H7 (cell line): ENCODE measurements around the gene TMEM255A. TPM values are rescaled to one million over a fixed set of nuclear protein-coding genes. Genes with fewer than 3 reads are reported as not detected.

Experiments used
- DNase-seq: peaks from one replicate; pipeline ENCODE4 v3.0.0; 2012
- H3K27me3 ChIP-seq: 2 replicates; pipeline ENCODE4 v1.6.0; 2011; ENCODE audit warnings: mild to moderate bottlenecking, low read length; ENCODE audit not compliant: control insufficient read depth, insufficient read depth
- H3K36me3 ChIP-seq: replicated peaks from 2 replicates; pipeline ENCODE4 v1.5.1; 2011; ENCODE audit warnings: low read length; ENCODE audit not compliant: control insufficient read depth, insufficient read depth
- H3K4me3 ChIP-seq: 2 replicates; pipeline ENCODE4 v1.5.1; 2011; ENCODE audit warnings: low read depth, mild to moderate bottlenecking, control low read depth, low read length, moderate library complexity; ENCODE audit not compliant: insufficient read depth
- total RNA-seq: library from RNA; depleted of rRNA; stranded (reverse); fragments of >200 nt; shearing (Covaris generic); gene quantifications from 2 replicates; pipeline ENCODE4 v1.2.3, GENCODE V29; 2014

TMEM255A gene
- total RNA-seq, 1 experiment from 2014 or later = 0.94 TPM

DNA sequence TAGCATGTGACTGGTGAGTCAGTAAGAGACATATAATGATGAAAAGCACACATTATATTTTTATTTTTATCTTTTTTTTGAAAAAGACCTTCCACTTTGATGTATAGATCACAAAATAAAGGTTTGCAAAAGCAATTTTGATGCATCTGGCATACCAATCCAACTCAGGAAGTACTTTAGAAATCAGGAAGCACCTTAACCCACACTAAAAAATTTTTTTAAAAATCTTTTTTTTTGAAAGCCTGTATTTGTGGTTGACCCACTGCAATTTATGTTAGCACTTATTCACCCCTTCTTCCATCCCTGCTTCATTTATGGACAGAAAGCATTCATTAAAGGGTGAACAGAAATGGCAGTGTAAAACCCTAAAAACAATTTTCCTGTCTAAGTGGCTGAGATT lies 16.6 kb downstream of the TMEM255A start:
- DNase-seq = no peak
- Histone ChIP-seq H3K4me3 (no peak overlapping the region), H3K36me3 (no peaks in the 10 kb centered on the region), H3K27me3 (no peaks in the 10 kb centered on the region)

DNA sequence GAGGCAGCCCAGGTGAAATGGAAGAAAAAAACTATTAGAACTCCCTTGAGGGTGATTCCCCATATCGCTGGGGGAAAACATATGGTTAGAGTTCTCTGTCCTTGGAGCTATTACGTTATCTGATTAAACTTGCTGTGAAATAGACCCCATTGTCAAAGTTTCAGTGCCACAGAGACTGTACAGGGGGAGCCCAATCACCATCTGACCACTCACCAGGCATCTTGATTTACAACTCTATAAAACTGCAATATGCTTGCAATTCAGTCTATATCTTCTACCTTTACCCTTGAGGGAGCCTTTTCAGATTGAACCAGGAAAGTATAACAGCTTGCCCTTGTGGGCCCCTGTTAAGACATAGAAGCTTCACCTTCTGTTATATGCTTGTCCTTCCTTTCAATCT lies 18.2 kb downstream of the TMEM255A start:
- no peak for DNase-seq
- Histone ChIP-seq H3K4me3 (no peak overlapping the region), H3K36me3 (no peaks in the 10 kb centered on the region), H3K27me3 (no peaks in the 10 kb centered on the region)

DNA sequence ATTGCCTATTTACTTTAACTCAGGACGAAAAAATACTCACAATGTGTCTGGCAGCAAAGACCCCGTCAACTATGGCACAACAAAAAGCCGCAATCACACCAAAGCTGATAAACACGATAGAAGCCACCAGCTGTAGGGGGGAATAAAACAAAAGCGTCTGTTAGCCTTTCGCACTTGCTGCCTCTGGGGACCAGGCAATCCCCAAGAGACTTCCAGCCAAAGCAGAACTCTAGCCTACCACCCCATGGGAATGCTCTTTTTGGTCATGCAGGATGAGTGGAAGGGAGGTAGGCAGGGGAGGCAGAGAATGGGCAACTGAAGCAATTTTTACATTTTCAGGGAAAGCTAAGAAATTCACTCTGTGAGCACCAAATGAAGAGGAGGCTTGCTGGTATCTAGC lies 20.1 kb downstream of the TMEM255A start:
- DNase-seq = no peak
- Histone ChIP-seq H3K4me3 (no peak overlapping the region), H3K27me3 (no peaks in the 10 kb centered on the region), H3K36me3 (no peaks in the 10 kb centered on the region)

DNA sequence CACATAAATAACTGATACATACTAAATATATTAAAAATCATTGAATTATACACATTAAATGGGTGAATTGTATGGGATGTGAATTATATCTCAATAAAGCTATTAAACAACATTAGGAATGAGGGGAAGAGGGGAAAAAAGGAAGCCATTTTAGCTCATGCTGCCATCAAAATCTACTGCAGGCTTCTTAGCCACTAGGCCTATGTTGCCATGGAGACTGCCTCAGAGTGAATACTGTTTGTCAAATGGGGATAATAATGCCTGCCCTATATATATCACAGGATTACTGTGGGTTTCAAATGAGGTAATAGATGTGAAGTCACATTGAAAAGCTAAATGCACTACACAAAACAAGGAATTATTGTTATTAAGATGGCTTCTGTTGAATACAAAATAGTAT lies 21.2 kb downstream of the TMEM255A start:
- H3K4me3 ChIP-seq = no peak overlapping the region
- no peaks in the 10 kb centered on the region for H3K27me3 ChIP-seq
- no peak for DNase-seq
- no peaks in the 10 kb centered on the region for H3K36me3 ChIP-seq

DNA sequence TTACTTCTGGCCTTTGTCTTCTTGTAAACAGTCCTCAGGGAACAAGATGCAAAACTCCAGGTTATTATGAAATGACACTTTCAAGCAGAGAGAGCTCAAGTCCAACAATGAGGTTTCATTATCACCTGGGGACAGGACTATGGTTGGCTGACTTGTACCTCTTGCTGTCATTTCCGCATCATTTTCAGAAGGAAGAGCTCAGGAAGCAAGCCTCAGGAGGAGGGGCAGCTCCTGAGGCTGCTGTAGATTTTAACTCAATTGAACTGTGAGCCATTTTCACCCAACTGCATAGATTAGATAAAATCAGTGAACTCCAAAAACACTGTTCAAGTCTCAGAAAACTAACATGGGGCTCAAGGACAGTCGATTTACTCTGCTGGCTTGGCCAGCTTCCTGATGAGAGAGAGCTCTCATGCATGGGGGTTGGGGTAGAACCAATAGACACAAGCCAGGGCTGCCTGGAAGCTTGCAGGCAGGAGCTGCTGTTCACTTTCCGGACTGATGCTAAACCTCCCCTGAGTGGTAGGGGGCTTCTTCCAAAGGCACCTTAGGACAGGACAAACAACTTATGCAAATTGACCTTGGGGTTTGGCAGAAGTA lies 23.6 kb downstream of the TMEM255A start:
- Histone ChIP-seq H3K36me3 (no peaks in the 10 kb centered on the region), H3K4me3 (no peak overlapping the region), H3K27me3 (no peaks in the 10 kb centered on the region)
- no peak for DNase-seq

DNA sequence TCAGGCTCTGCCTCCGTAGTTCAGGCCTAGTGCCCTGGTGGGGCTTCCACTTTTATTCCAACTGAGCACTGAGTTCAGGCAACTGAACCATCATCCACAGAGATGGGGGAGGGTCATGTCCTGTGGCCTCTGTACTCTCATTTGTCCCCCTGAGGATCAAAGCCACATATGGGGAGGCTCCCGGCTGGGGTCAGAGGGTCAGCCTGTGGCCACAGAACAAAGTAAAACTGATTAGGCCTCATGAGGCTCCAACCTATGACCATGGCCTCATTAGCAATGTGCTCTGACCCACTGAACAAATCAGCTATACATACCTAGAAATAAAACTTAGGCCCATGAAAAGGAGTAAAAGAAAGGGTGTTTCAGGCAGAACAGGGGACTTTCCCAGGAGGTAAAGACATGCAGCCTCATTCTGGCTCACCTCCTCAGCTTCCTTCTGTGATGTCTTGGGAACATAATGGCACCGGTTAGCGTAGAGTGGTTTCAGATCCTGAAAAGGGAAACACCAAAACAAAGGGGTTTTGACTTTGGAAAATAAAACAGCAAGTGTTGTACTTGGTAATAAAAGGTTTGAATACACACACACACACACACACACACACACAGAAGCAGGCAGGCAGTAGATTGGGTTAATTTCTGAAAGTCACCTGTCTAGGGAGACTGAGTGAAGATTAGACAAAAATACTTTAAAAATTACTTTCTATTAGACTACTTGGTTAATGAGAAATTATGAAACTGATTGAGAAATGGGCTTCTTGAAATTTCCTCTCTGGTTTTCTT lies 24.3 kb downstream of the TMEM255A start:
- Histone ChIP-seq H3K27me3 (no peaks in the 10 kb centered on the region), H3K4me3 (no peak overlapping the region), H3K36me3 (no peaks in the 10 kb centered on the region)
- DNase-seq = no peak

DNA sequence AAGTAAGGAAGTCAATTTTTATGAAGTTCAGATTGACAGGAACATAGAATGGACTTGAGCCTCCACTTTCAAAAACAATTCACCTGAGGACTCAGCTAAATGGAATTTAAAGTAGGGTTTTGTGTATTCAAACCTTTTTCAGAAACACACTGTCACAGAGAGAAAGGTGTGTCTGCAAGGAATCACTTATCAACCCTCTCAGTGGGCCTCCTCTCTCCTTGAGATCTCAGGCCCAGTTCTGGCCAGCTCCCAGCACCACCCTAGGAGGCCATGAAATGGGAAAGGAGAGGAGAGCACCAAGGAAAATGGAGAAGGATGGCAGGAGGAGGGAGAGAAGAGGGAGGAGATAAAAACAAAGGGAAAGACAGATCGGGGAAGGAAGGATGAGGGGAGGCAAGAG lies 28.6 kb downstream of the TMEM255A start:
- Histone ChIP-seq H3K36me3 (no peaks in the 10 kb centered on the region), H3K27me3 (no peaks in the 10 kb centered on the region), H3K4me3 (no peak overlapping the region)
- DNase-seq = no peak

DNA sequence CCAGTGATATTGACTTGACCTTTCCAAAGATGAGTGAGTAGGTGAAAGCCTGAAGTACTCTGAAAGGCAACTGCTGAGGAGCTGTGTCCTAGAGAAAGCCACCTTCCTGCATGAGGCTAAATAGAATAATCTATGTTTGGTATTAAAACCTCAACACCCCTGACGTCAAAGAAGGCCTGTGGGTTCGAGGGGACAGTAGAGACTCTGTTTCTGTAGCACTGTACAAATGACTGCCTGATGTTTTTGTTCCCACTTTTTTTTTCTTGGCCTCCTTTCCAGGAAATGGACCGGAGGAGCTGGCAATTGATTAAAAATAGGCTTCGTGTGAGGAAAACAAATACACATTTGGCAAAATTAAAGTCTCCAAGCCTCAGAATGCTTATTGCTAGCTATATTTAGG lies 29.5 kb downstream of the TMEM255A start:
- H3K36me3 ChIP-seq = no peaks in the 10 kb centered on the region
- DNase-seq = no peak
- no peak overlapping the region for H3K4me3 ChIP-seq
- no peaks in the 10 kb centered on the region; the same call in 1 of the 2 replicates for H3K27me3 ChIP-seq

DNA sequence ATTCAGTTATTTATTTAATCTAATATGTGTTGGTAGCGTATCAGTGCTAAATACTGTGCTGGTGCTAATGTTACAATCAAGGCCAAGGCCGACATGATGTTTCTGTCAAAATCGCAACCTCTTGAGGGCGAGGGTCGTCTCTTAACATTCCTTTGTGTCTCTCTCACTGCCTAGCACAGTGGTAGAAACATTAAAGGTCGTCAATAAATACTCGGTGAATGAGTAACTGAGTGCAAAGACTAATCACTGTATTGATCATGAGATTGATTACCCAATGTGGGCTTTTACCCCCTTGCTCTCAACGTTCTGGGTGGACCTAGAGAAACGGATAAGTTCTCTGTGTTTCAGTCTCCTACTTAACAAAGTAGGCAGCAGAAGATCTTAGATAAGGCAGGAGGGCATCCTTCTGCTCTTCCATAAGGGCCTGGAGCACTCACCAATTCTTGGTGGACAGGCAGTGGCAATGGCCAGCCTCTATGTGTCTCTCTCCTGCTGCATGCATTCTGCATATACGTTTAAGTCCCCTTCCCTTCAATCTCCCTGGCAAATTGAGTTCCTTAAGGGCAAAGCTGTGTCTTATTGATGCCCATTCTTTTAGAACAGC lies 30.1 kb downstream of the TMEM255A start:
- Histone ChIP-seq H3K4me3 (no peak overlapping the region), H3K27me3 (no peaks in the 10 kb centered on the region; the same call in 1 of the 2 replicates), H3K36me3 (no peaks in the 10 kb centered on the region)
- no peak for DNase-seq

DNA sequence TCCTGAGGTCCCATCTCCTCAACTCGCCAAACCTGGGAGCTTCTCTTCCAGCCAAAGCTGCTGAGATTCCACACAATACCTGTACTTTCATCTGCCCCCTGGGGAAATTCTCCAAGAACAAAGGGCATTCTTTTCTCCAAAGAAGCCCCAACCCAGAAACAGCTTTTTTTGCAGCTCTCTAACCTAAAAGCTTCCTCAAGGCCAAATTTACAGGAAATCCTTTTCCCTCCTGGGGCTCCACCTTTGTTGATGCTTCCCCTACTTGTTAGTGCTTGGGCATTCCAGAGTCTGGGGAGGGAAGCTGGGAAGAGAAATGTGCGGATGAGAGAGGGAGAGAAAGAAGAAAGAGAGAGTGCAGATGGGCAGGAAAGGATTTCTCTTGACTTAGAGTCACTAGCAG lies 36.3 kb downstream of the TMEM255A start:
- peak; percentile 45 for DNase-seq
- Histone ChIP-seq H3K36me3 (no peaks in the 10 kb centered on the region), H3K4me3 (no peak overlapping the region), H3K27me3 (no peaks in the 10 kb centered on the region; the same call in 1 of the 2 replicates)

DNA sequence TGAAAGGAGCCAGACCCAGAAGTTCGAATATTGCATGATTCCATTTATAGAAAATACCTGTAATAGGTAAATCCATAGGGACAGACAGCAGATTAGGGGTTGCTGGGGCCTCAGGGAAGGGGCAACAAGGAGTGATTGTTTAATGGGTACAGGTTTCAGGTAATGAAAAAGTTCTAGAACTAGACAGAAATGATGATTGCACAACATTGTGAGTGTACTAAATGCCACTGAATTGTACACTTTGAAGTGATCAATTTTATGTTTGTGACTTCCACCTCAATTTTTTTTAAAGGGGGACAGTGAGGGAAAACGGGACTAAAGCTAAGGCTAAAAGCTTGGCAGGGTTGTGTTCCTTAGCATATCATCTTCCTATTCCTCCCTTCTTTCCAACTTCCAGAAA lies 37.1 kb downstream of the TMEM255A start:
- no peaks in the 10 kb centered on the region; the same call in 1 of the 2 replicates for H3K27me3 ChIP-seq
- no peak for DNase-seq
- no peaks in the 10 kb centered on the region for H3K36me3 ChIP-seq
- H3K4me3 ChIP-seq = no peak overlapping the region

DNA sequence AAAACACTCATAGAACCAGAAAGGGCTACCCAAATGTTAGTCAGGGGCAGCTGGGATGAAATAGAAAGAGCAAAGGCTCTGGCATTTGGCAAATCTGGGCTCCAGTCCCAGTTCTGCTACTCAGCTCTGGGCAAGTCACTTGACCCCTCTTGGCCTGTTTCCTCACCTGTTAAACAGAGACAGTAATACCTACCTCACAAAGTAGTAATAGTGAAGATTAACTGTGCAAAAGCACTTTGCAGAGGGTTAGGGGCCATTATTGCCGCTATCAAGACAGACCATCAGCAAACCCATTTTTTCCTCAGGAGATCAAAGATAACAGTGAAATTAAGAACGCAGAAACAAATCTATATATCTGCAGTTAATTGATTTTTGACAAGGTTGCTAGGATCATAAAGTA lies 40.0 kb downstream of the TMEM255A start:
- no peaks in the 10 kb centered on the region; the same call in 1 of the 2 replicates for H3K27me3 ChIP-seq
- H3K4me3 ChIP-seq = no peak overlapping the region
- DNase-seq = no peak
- no peaks in the 10 kb centered on the region for H3K36me3 ChIP-seq

DNA sequence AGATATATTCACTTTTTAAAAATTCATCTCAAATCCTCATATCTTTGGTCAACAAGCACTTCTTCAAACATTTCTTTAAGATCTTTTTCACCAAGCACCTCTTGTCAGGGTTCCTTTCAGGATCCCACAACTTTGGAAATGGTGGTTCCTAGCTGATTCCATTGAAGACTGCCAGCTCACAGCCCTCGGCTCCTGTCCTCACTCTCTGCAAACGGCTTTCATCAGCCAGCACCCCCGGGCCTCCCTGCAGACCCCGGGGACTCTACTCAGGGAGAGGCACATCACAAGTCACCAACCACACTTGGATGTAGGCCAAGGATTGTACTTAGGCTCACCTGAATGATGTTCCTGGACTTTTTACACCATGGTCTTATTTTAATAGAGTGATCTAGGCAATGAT lies 40.7 kb downstream of the TMEM255A start:
- no peaks in the 10 kb centered on the region for H3K36me3 ChIP-seq
- H3K27me3 ChIP-seq = no peaks in the 10 kb centered on the region
- H3K4me3 ChIP-seq = no peak overlapping the region
- DNase-seq = no peak

DNA sequence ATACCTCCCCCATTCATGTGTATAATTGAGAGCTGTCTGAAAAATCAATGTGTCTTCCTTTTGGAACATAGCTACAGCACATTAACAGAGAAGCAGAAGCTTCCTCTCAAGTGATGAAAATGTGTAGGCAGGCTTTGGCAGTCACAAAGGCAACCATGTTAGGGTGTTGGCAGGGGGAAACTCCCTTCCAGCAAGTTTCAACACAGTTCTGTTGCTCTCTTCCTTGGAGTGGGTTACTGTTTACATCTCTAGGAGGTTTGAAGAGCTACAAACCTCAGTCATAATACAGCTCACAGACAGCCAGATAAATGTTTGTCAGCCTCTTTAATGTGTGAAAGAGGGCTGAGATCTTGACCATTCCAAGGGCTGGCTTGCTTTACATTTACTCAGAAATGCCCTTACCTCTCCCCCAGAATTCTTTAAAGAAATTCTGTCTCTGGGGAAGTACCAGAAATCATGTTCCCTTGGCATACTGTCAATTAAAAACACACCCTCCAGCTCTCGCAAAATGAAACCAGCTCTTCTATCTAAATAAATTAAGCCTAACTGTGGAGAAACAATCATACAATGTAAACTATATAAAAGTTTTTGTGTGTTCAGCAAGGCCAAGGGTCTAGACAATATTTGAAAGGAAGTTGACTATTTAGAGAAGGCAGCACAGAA lies 41.8 kb downstream of the TMEM255A start:
- H3K27me3 ChIP-seq = no peaks in the 10 kb centered on the region
- H3K36me3 ChIP-seq = no peaks in the 10 kb centered on the region
- DNase-seq = no peak
- H3K4me3 ChIP-seq = no peak overlapping the region

DNA sequence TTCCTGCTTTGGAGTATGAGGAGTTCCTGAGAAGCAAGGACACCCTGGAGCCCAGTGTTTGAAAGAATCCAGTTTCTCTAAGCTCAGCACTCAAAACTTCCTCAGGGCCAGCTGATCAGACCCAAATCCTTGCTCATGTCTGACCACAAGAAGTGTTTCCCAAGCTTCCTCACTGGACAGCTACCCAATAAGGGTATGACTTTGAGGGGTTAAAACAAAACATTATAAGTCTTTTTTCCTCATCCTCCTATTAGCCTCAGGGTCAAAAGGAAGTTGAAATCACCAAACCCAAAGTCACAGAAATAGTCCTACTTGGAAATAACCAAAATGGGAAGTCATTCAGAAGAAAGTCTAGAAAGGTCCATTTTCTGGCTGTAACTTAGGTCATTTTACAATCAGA lies 46.9 kb downstream of the TMEM255A start:
- no peaks in the 10 kb centered on the region for H3K27me3 ChIP-seq
- no peak for DNase-seq
- no peaks in the 10 kb centered on the region for H3K36me3 ChIP-seq
- no peak overlapping the region for H3K4me3 ChIP-seq
